GM23338 (cell line): Measurements from ENCODE around the gene DRD4.

Experiments
- EZH2 ChIP-seq: fragments of 200-600 bp; sonication (generic); IDR thresholded peaks from one replicate; pipeline ENCODE4 v1.8.0; 2017; ENCODE audit warnings: antibody characterized with exemption, mild to moderate bottlenecking, low read depth; ENCODE audit not compliant: unreplicated experiment
- TF ChIP-seq, protein P1 (sequence below), 2 experiments: fragments of 200-600 bp in 1 of 2; sonication (generic) in 1 of 2; conservative IDR thresholded peaks; 2 replicates each; pipeline versions ENCODE4 v1.5.1 to v1.6.1; 2016 to 2017; ENCODE audit warnings: antibody characterized with exemption in 2 of 2, low read depth in 2 of 2, mild to moderate bottlenecking in 2 of 2, moderate library complexity in 1 of 2

DNA sequence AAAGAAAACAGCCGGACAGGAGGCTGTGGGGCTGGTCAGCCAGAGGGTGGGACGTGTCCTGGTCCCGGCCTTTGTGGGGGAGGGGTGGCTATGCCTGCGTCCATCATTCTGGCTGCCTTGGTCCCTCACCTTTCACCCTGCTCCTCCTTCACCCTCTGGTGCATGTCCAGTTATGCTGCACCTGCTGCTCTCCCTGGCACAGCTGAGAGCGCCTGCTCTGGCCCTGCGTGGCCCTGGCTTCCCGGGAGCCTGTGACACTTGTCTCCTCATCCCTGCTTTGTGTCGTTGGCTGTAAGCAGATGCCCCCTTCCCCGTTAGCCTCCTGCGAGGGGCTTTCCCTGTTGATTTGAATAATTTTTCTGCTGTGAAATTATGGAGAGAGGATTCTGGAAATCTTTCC lies 44.2 kb upstream of the DRD4 start:
- TF ChIP-seq, protein P1, sequence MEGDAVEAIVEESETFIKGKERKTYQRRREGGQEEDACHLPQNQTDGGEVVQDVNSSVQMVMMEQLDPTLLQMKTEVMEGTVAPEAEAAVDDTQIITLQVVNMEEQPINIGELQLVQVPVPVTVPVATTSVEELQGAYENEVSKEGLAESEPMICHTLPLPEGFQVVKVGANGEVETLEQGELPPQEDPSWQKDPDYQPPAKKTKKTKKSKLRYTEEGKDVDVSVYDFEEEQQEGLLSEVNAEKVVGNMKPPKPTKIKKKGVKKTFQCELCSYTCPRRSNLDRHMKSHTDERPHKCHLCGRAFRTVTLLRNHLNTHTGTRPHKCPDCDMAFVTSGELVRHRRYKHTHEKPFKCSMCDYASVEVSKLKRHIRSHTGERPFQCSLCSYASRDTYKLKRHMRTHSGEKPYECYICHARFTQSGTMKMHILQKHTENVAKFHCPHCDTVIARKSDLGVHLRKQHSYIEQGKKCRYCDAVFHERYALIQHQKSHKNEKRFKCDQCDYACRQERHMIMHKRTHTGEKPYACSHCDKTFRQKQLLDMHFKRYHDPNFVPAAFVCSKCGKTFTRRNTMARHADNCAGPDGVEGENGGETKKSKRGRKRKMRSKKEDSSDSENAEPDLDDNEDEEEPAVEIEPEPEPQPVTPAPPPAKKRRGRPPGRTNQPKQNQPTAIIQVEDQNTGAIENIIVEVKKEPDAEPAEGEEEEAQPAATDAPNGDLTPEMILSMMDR (conservative IDR thresholded peaks at IDR 0.05; ENCODE audit: low read depth in 2 of 2) = no peak
- TF ChIP-seq EZH2 = no peak
